ENCODE results near the gene C10orf120.

The C10orf120 gene

GRCh38 chr10:122715576-122715975 lies 15.9 kb upstream of the C10orf120 start:
- Histone ChIP-seq H3K9me3 (ENCODE audit: control insufficient read depth, insufficient read depth, low read depth, low read length) (no peaks in the 10 kb centered on the region), H3K36me3 (ENCODE audit: control insufficient read depth in 2 of 2, insufficient read depth in 1 of 2, low read length in 2 of 2) (no peaks in the 10 kb centered on the region), H3K27ac (ENCODE audit: extremely low read depth, low read depth, low read length) (no peak overlapping the region), H3K4me1 (ENCODE audit: control insufficient read depth, insufficient read depth, low read length) (no peaks in the 10 kb centered on the region), H3K4me3 (ENCODE audit: low read depth, low read length) (no peak overlapping the region)
- TF ChIP-seq ZNF768 (tag by site-specific recombination; IDR thresholded peaks at IDR 0.05) (no peak), ZNF792 (tag by site-specific recombination; IDR thresholded peaks at IDR 0.05) (no peak), ZNF19 (tag by site-specific recombination; IDR thresholded peaks at IDR 0.05; ENCODE audit: low read depth) (no peak), ZNF521 (tag by site-specific recombination; IDR thresholded peaks at IDR 0.05) (no peak), ZNF23 (tag by site-specific recombination; IDR thresholded peaks at IDR 0.05; ENCODE audit: borderline replicate concordance) (no peak), ZNF549 (tag by site-specific recombination; IDR thresholded peaks at IDR 0.05) (no peak), ZNF362 (tag by site-specific recombination; IDR thresholded peaks at IDR 0.05) (no peak), ZNF324 (tag by site-specific recombination; IDR thresholded peaks at IDR 0.05) (no peak), ZNF76 (tag by site-specific recombination; IDR thresholded peaks at IDR 0.05; ENCODE audit: borderline replicate concordance, low read depth) (no peak), OVOL3 (tag by site-specific recombination; IDR thresholded peaks at IDR 0.05) (no peak), ZNF623 (tag by site-specific recombination; IDR thresholded peaks at IDR 0.05) (no peak), ZNF335 (tag by site-specific recombination; conservative IDR thresholded peaks at IDR 0.05) (no peak), ZNF830 (tag by site-specific recombination; IDR thresholded peaks at IDR 0.05; ENCODE audit: low read depth) (no peak), ZNF510 (tag by site-specific recombination; IDR thresholded peaks at IDR 0.05; ENCODE audit: insufficient replicate concordance) (no peak), ZNF404 (tag by site-specific recombination; IDR thresholded peaks at IDR 0.05) (no peak), GLIS1 (tag by site-specific recombination; IDR thresholded peaks at IDR 0.05) (no peak), KLF7 (tag by site-specific recombination; IDR thresholded peaks at IDR 0.05; ENCODE audit: borderline replicate concordance) (no peak), ZBTB8A (tag by site-specific recombination; IDR thresholded peaks at IDR 0.05) (no peak), ZXDB (tag by site-specific recombination; IDR thresholded peaks at IDR 0.05) (no peak)
- ChIA-PET POLR2A (no interaction called here), CTCF (interaction anchor here (0.9 kb wide), 1 partner anchor 10 kb away, joined by 3 read pairs; no protein-coding TSS in a partner anchor)

- no peaks in the 10 kb centered on the region for H3K9me3 ChIP-seq (ENCODE audit: control insufficient read depth, insufficient read depth, low read depth, low read length)
- no peaks in the 10 kb centered on the region for H3K4me1 ChIP-seq (ENCODE audit: control insufficient read depth, insufficient read depth, low read length)
- ChIA-PET POLR2A (no interaction called here), CTCF (interaction anchor here (0.5 to 1.4 kb wide), 3 partner anchors 9 to 557 kb away, joined by 3 to 9 read pairs (median 3); no protein-coding TSS in a partner anchor)
- H3K36me3 ChIP-seq (ENCODE audit: control insufficient read depth in 2 of 2, insufficient read depth in 1 of 2, low read length in 2 of 2), result no peaks in the 10 kb centered on the region
- no peak overlapping the region for H3K27ac ChIP-seq (ENCODE audit: extremely low read depth, low read depth, low read length)
- H3K4me3 ChIP-seq (ENCODE audit: low read depth, low read length), result no peak overlapping the region
- TF ChIP-seq ZNF24 (tag by site-specific recombination; IDR thresholded peaks at IDR 0.05) (no peak), ZSCAN16 (tag by site-specific recombination; IDR thresholded peaks at IDR 0.05) (no peak), RBAK (tag by site-specific recombination; IDR thresholded peaks at IDR 0.05) (no peak), ZBTB10 (tag by site-specific recombination; IDR thresholded peaks at IDR 0.05) (no peak), KLF17 (tag by site-specific recombination; IDR thresholded peaks at IDR 0.05) (no peak), ZNF610 (tag by site-specific recombination; IDR thresholded peaks at IDR 0.05; ENCODE audit: borderline replicate concordance) (no peak), ZNF664 (tag by site-specific recombination; IDR thresholded peaks at IDR 0.05) (no peak), SP2 (tag by site-specific recombination; IDR thresholded peaks at IDR 0.05) (no peak), KLF10 (tag by site-specific recombination; IDR thresholded peaks at IDR 0.05) (no peak)
Measured at GRCh38 chr10:122713091-122713885, 13.6 kb upstream of the C10orf120 start.

All from HEK293 (cell line).